ENCODE measurements around the gene ZNF503. TPM values are rescaled to one million over a fixed set of nuclear protein-coding genes. Genes with fewer than 3 reads are reported as not detected.
"Not testable (repeated sequence)": the region's sequence is repeated elsewhere in the genome, so short reads cannot be mapped to it uniquely, and the experiment has no call there.

ZNF503 gene
- total and polyA plus RNA-seq, 5 experiments from 2014 or later, result 0.11 to 0.13 TPM; not detected in 3

- DNase-seq, H3K4me1 Mint-ChIP-seq, H3K4me3 Mint-ChIP-seq, POLR2A ChIA-PET, ATAC-seq, H3K36me3 Mint-ChIP-seq, H3K27ac Mint-ChIP-seq: not testable (repeated sequence)
- H3K9me3 Mint-ChIP-seq, result peaks cover 0 to 19% (median 8%) of the 10 kb centered on the region in 9 donors
- peaks cover 4 to 48% (median 25%) of the 10 kb centered on the region in 5 donors for H3K27me3 Mint-ChIP-seq
Observed at GRCh38 chr10:75369838-75370237, 31.7 kb downstream of the ZNF503 start.

- no peak for DNase-seq
- no peak overlapping the region for H3K4me3 Mint-ChIP-seq
- ATAC-seq, result no peak
- H3K36me3 Mint-ChIP-seq, result peaks cover 0 to 9% (median 0%) of the 10 kb centered on the region in 3 donors
- peaks cover 0 to 19% (median 8%) of the 10 kb centered on the region in 9 donors for H3K9me3 Mint-ChIP-seq
- no peak overlapping the region for H3K27ac Mint-ChIP-seq
- H3K27me3 Mint-ChIP-seq, result peaks cover 2 to 50% (median 20%) of the 10 kb centered on the region in 5 donors
- POLR2A ChIA-PET, result no interaction called here
- H3K4me1 Mint-ChIP-seq, result no peaks in the 10 kb centered on the region
Observed at GRCh38 chr10:75367901-75368300, 33.7 kb downstream of the ZNF503 start.

GRCh38 chr10:75367021-75367487 lies 34.5 kb downstream of the ZNF503 start:
- Mint-ChIP-seq H3K4me3 (no peak overlapping the region), H3K27ac (no peak overlapping the region), H3K36me3 (peaks cover 0 to 9% (median 0%) of the 10 kb centered on the region in 3 donors), H3K27me3 (peaks cover 2 to 54% (median 20%) of the 10 kb centered on the region in 5 donors), H3K9me3 (peaks cover 0 to 19% (median 8%) of the 10 kb centered on the region in 9 donors), H3K4me1 (no peaks in the 10 kb centered on the region)
- no peak for ATAC-seq
- POLR2A ChIA-PET, result no interaction called here
- DNase-seq, result no peak

GRCh38 chr10:75363431-75363830 lies 38.1 kb downstream of the ZNF503 start:
- H3K4me1 Mint-ChIP-seq, result no peaks in the 10 kb centered on the region
- no peaks in the 10 kb centered on the region for H3K36me3 Mint-ChIP-seq
- peaks cover 0 to 7% (median 1%) of the 10 kb centered on the region in 9 donors for H3K9me3 Mint-ChIP-seq
- no peak for ATAC-seq
- no peak overlapping the region for H3K27ac Mint-ChIP-seq
- no peak overlapping the region for H3K4me3 Mint-ChIP-seq
- H3K27me3 Mint-ChIP-seq, result peaks cover 5 to 54% (median 22%) of the 10 kb centered on the region in 5 donors
- no peak for DNase-seq
- POLR2A ChIA-PET, result no interaction called here

- DNase-seq, H3K9me3 Mint-ChIP-seq, H3K36me3 Mint-ChIP-seq, H3K27ac Mint-ChIP-seq, H3K4me3 Mint-ChIP-seq, POLR2A ChIA-PET, ATAC-seq, H3K4me1 Mint-ChIP-seq: not testable (repeated sequence)
- H3K27me3 Mint-ChIP-seq, result peaks cover 5 to 27% (median 8%) of the 10 kb centered on the region in 5 donors
Observed at GRCh38 chr10:75359876-75360275, 41.7 kb downstream of the ZNF503 start.

- no peak overlapping the region for H3K27ac Mint-ChIP-seq
- POLR2A ChIA-PET, result no interaction called here
- H3K4me3 Mint-ChIP-seq, result no peak overlapping the region
- peaks cover 0 to 4% (median 0%) of the 10 kb centered on the region in 9 donors for H3K9me3 Mint-ChIP-seq
- H3K4me1 Mint-ChIP-seq, result no peaks in the 10 kb centered on the region
- DNase-seq (no peak), ATAC-seq (no peak)
- peaks cover 4 to 33% (median 9%) of the 10 kb centered on the region in 5 donors for H3K27me3 Mint-ChIP-seq
- peaks cover 0 to 4% (median 0%) of the 10 kb centered on the region in 3 donors for H3K36me3 Mint-ChIP-seq
Observed at GRCh38 chr10:75358835-75359421, 42.6 kb downstream of the ZNF503 start.

GRCh38 chr10:75358132-75358531 lies 43.4 kb downstream of the ZNF503 start:
- DNase-seq (no peak), ATAC-seq (no peak)
- POLR2A ChIA-PET, result no interaction called here
- Mint-ChIP-seq H3K36me3 (peaks cover 0 to 4% (median 0%) of the 10 kb centered on the region in 3 donors), H3K4me3 (no peak overlapping the region), H3K27ac (no peak overlapping the region), H3K27me3 (peaks cover 4 to 32% (median 10%) of the 10 kb centered on the region in 5 donors), H3K9me3 (peaks cover 0 to 4% (median 0%) of the 10 kb centered on the region in 9 donors), H3K4me1 (no peaks in the 10 kb centered on the region)

GRCh38 chr10:75357500-75357899 lies 44.1 kb downstream of the ZNF503 start:
- peaks cover 0 to 4% (median 0%) of the 10 kb centered on the region in 9 donors for H3K9me3 Mint-ChIP-seq
- H3K4me3 Mint-ChIP-seq, result no peak overlapping the region
- H3K36me3 Mint-ChIP-seq, result peaks cover 0 to 4% (median 0%) of the 10 kb centered on the region in 3 donors
- POLR2A ChIA-PET, result no interaction called here
- DNase-seq, result no peak
- no peak overlapping the region for H3K27ac Mint-ChIP-seq
- no peaks in the 10 kb centered on the region for H3K4me1 Mint-ChIP-seq
- no peak for ATAC-seq
- H3K27me3 Mint-ChIP-seq, result peaks cover 4 to 31% (median 10%) of the 10 kb centered on the region in 5 donors

- Mint-ChIP-seq H3K36me3 (peaks cover 0 to 4% (median 0%) of the 10 kb centered on the region in 3 donors), H3K27me3 (peaks cover 4 to 36% (median 9%) of the 10 kb centered on the region in 5 donors), H3K27ac (no peak overlapping the region), H3K9me3 (peaks cover 0 to 4% (median 0%) of the 10 kb centered on the region in 9 donors), H3K4me3 (no peak overlapping the region), H3K4me1 (no peaks in the 10 kb centered on the region)
- no peak for DNase-seq
- ATAC-seq, result no peak
- POLR2A ChIA-PET, result no interaction called here
Observed at GRCh38 chr10:75356484-75356883, 45.1 kb downstream of the ZNF503 start.

GRCh38 chr10:75355706-75356105 lies 45.9 kb downstream of the ZNF503 start:
- Mint-ChIP-seq H3K36me3 (peaks cover 0 to 4% (median 0%) of the 10 kb centered on the region in 3 donors), H3K9me3 (peaks cover 0 to 4% (median 0%) of the 10 kb centered on the region in 9 donors), H3K27me3 (peaks cover 4 to 37% (median 8%) of the 10 kb centered on the region in 5 donors), H3K4me3 (no peak overlapping the region), H3K27ac (no peak overlapping the region), H3K4me1 (no peaks in the 10 kb centered on the region)
- no peak for ATAC-seq
- no peak for DNase-seq
- POLR2A ChIA-PET, result no interaction called here

- no peak for DNase-seq
- no peak for ATAC-seq
- no peaks in the 10 kb centered on the region for H3K4me1 Mint-ChIP-seq
- no peak overlapping the region for H3K4me3 Mint-ChIP-seq
- H3K36me3 Mint-ChIP-seq, result peaks cover 0 to 4% (median 0%) of the 10 kb centered on the region in 3 donors
- H3K9me3 Mint-ChIP-seq, result peaks cover 0 to 4% (median 0%) of the 10 kb centered on the region in 9 donors
- POLR2A ChIA-PET, result no interaction called here
- no peak overlapping the region for H3K27ac Mint-ChIP-seq
- peaks cover 0 to 32% (median 4%) of the 10 kb centered on the region in 5 donors for H3K27me3 Mint-ChIP-seq
Observed at GRCh38 chr10:75353183-75353582, 48.4 kb downstream of the ZNF503 start.

- H3K36me3 Mint-ChIP-seq, result peaks cover 0 to 4% (median 0%) of the 10 kb centered on the region in 3 donors
- peaks cover 0 to 4% (median 0%) of the 10 kb centered on the region in 9 donors for H3K9me3 Mint-ChIP-seq
- POLR2A ChIA-PET, result no interaction called here
- H3K4me1 Mint-ChIP-seq, result no peaks in the 10 kb centered on the region
- ATAC-seq (no peak), DNase-seq (no peak)
- H3K4me3 Mint-ChIP-seq, result no peak overlapping the region
- peaks cover 0 to 32% (median 4%) of the 10 kb centered on the region in 5 donors for H3K27me3 Mint-ChIP-seq
- H3K27ac Mint-ChIP-seq, result no peak overlapping the region
Observed at GRCh38 chr10:75352650-75353049, 48.9 kb downstream of the ZNF503 start.

GRCh38 chr10:75351637-75352036 lies 49.9 kb downstream of the ZNF503 start:
- peaks cover 0 to 29% (median 4%) of the 10 kb centered on the region in 5 donors for H3K27me3 Mint-ChIP-seq
- peaks cover 0 to 4% (median 0%) of the 10 kb centered on the region in 3 donors for H3K36me3 Mint-ChIP-seq
- H3K4me3 Mint-ChIP-seq, result no peak overlapping the region
- H3K27ac Mint-ChIP-seq, result no peak overlapping the region
- ATAC-seq (no peak), DNase-seq (no peak)
- no peaks in the 10 kb centered on the region for H3K4me1 Mint-ChIP-seq
- POLR2A ChIA-PET, result no interaction called here
- peaks cover 0 to 4% (median 0%) of the 10 kb centered on the region in 9 donors for H3K9me3 Mint-ChIP-seq

Measured in naive thymus-derived CD8-positive, alpha-beta T cell (primary cell).